ENCODE measurements around the gene JMJD7.

- TF ChIP-seq CTCF (IDR thresholded peaks at IDR 0.05) (no peak), EZH2 (IDR thresholded peaks at IDR 0.05; ENCODE audit: borderline replicate concordance, insufficient read depth, low read depth, low read length, poor library complexity, severe bottlenecking) (no peak)
Measured at GRCh38 chr15:41886741-41887140, 58.8 kb downstream of the JMJD7 start.

All from B cell (primary cell).